Measurements from ENCODE around the gene ADGRF3. TPM values are rescaled to one million over a fixed set of nuclear protein-coding genes. Genes with fewer than 3 reads are reported as not detected.

The ADGRF3 gene
- total and polyA plus RNA-seq, 9 of the 15 experiments (the other 6 are each of a cell fraction or from before 2014, with no cell fraction given): 0.04 to 0.54 (median 0.16) TPM; not detected in 2

- ChIA-PET CTCF (ENCODE audit: low intra/inter-chr PET ratio) (interaction anchor here (1.2 kb wide), 1 partner anchor 17 kb away, joined by 3 read pairs; no protein-coding TSS in a partner anchor), POLR2A (interaction anchor here (0.6 kb wide), 1 partner anchor 52 kb away, joined by 3 read pairs; no protein-coding TSS in a partner anchor)
- Histone ChIP-seq H3K27ac (ENCODE audit: extremely low read depth, low read depth, low read length) (no peak overlapping the region), H4K20me1 (replicated peaks; ENCODE audit: control insufficient read depth, insufficient read depth, low read length) (no peaks in the 10 kb centered on the region), H3K4me3 (no peak overlapping the region), H3K9me1 (ENCODE audit: control insufficient read depth, insufficient read depth, low read length) (no peaks in the 10 kb centered on the region), H3K36me3 (ENCODE audit: control insufficient read depth, insufficient read depth, low read length) (peaks cover 11% of the 10 kb centered on the region; the same call in 1 of the 3 replicates), H3K4me1 (replicated peaks in 1 of 2; ENCODE audit: control insufficient read depth in 2 of 2, insufficient read depth in 2 of 2, low read length in 2 of 2) (peaks cover 2 to 4% of the 10 kb centered on the region in 2 experiments; a peak in 1 of 5 replicates), H3K9me3 (replicated peaks; ENCODE audit: control insufficient read depth, insufficient read depth, low read depth, low read length) (no peaks in the 10 kb centered on the region), H3K27me3 (ENCODE audit: control insufficient read depth in 2 of 2, insufficient read depth in 2 of 2, low read length in 2 of 2) (no peaks in the 10 kb centered on the region), H3K9ac (ENCODE audit: insufficient read depth in 1 of 2, low read depth in 2 of 2, low read length in 2 of 2) (no peak overlapping the region), H2AFZ (ENCODE audit: low read depth, low read length) (no peak overlapping the region), H3K4me2 (ENCODE audit: insufficient read depth, low read length) (peak overlapping the region; percentile 27; the same call in 1 of the 2 replicates), H3K79me2 (ENCODE audit: control insufficient read depth, insufficient read depth, low read length) (no peaks in the 10 kb centered on the region)
- WGBS (ENCODE audit: insufficient coverage, low coverage, missing lambda C conversion rate): 21% methylated on average over 6 of the region's 6 CpGs
- no TSS peak for BruUV-seq (replicated peaks)
- in situ Hi-C loops (cut with MboI) (no loop called here), intact Hi-C loops (cut with micrococcal nuclease) (no loop called here)
- peak; percentile 69 for FAIRE-seq
- TF ChIP-seq EGR1 (conservative IDR thresholded peaks at IDR 0.05) (peak; percentile 95), ATF3 (IDR thresholded peaks at IDR 0.05) (peak; percentile 30; the same call in 1 of the 2 replicates), ATF3 (CRISPR knock-in tag; conservative IDR thresholded peaks at IDR 0.05) (no peak), CTBP1 (IDR thresholded peaks at IDR 0.05; ENCODE audit: borderline replicate concordance) (0 out of 2 replicates have a peak, but pooled peaks have one; percentile 10), POLR2AphosphoS2 (IDR thresholded peaks at IDR 0.05; ENCODE audit: low read length) (0 out of 2 replicates have a peak, but pooled peaks have one; percentile 30), SMARCE1 (IDR thresholded peaks at IDR 0.05) (no peak), NR1H2 (CRISPR knock-in tag; IDR thresholded peaks at IDR 0.05) (no peak), DPF2 (IDR thresholded peaks at IDR 0.05) (0 out of 2 replicates have a peak, but pooled peaks have one; percentile 19), ZEB2 (IDR thresholded peaks at IDR 0.05) (0 out of 2 replicates have a peak, but pooled peaks have one; percentile 29)
- peak; percentile 84 for ATAC-seq
- peak in 2 of 4 experiments; percentile 46 to 55 for DNase-seq (ENCODE audit: extremely low read depth in 1 of 4, low spot score in 3 of 4)
Observed at GRCh38 chr2:26292646-26293045, 53.9 kb downstream of the ADGRF3 start.
